22Rv1 (cell line): ENCODE results near the gene SOX5.

Experiments
- ZFX ChIP-seq: fragments of 450-650 bp; IDR thresholded peaks from 2 replicates; pipeline ENCODE4 v1.6.1; 2017; ENCODE audit warnings: antibody characterized with exemption, borderline replicate concordance
- TF ChIP-seq, protein P1 (sequence below): fragments of 450-650 bp; IDR thresholded peaks from 2 replicates; pipeline ENCODE4 v1.5.1; 2017; ENCODE audit warnings: mild to moderate bottlenecking

DNA sequence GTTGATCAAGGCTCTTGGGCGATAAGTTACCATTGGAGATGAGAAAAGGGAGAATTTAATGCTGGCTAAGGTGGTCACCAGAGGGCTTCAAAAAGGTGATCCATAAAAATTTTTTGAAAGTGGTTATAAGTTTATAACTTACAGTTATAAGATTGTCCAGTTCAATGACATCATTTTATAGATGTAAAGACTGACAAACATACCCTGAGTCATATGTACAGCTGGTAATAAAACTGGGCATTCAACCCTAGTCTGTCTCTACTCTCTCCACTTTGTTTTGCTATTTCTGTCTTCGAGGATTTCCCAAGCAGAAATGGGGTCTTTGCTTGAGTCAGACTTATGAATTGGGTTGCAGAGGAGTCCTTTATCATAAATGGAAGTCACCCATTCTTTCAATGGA lies 454.0 kb downstream of the SOX5 start:
- TF ChIP-seq, protein P1, sequence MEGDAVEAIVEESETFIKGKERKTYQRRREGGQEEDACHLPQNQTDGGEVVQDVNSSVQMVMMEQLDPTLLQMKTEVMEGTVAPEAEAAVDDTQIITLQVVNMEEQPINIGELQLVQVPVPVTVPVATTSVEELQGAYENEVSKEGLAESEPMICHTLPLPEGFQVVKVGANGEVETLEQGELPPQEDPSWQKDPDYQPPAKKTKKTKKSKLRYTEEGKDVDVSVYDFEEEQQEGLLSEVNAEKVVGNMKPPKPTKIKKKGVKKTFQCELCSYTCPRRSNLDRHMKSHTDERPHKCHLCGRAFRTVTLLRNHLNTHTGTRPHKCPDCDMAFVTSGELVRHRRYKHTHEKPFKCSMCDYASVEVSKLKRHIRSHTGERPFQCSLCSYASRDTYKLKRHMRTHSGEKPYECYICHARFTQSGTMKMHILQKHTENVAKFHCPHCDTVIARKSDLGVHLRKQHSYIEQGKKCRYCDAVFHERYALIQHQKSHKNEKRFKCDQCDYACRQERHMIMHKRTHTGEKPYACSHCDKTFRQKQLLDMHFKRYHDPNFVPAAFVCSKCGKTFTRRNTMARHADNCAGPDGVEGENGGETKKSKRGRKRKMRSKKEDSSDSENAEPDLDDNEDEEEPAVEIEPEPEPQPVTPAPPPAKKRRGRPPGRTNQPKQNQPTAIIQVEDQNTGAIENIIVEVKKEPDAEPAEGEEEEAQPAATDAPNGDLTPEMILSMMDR = no peak
- TF ChIP-seq ZFX = no peak
